Prostate gland (tissue), 2 donors: ENCODE measurements around the gene AOPEP.

Experiments
- POLR2A ChIP-seq: fragments of 450-650 bp; IDR thresholded peaks from one replicate; pipeline ENCODE4 v1.6.1; 2016; ENCODE audit warnings: antibody characterized with exemption, mild to moderate bottlenecking
- POLR2AphosphoS5 ChIP-seq: sonication (generic); formaldehyde crosslinking; IDR thresholded peaks from one replicate; pipeline ENCODE4 v1.6.1; 2017; ENCODE audit warnings: antibody characterized with exemption
- TF ChIP-seq, protein P1 (sequence below), 4 experiments: fragments of 200-600 bp in 2 of 4; fragments of 450-650 bp in 2 of 4; sonication (generic) in 2 of 4; IDR thresholded peaks; 1 replicate in 3 of 4; 2 replicates in 1 of 4; pipeline ENCODE4 v1.5.1; 2016 to 2019; ENCODE audit warnings: antibody characterized with exemption in 4 of 4, mild to moderate bottlenecking in 2 of 4, moderate library complexity in 2 of 4

DNA sequence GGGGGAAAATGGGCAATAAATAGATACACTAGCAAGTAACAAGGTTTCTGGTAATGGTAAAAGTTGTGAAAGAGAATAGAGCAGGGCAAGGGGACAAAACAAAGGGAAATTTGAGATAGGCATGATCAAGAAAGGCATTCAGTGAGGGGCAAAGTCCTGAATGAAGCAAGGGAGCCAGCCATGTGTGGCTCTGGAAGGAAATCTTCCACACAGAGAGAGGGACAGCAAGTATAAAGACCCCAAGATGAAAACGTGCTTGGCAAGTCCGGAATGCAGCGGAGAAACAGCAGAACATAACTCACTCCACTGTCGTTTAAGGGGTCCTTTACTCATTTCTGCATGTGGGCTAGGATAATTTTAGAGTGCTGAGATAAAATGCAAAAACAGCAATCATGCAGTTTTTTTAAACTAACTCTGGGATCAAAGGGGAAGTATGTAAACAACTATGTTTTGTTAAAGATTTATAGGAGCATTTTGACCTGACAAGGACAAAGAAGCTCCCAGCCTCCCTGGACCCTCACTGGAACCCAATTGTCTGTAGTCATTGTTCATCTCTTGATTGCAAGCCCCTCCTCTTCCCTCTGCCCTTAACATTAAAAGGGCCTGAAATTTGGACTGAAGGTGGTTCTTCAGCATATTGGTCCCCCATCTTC is 22.9 kb upstream of the AOPEP start:
- TF ChIP-seq POLR2AphosphoS5, result no peak
- TF ChIP-seq, protein P1, sequence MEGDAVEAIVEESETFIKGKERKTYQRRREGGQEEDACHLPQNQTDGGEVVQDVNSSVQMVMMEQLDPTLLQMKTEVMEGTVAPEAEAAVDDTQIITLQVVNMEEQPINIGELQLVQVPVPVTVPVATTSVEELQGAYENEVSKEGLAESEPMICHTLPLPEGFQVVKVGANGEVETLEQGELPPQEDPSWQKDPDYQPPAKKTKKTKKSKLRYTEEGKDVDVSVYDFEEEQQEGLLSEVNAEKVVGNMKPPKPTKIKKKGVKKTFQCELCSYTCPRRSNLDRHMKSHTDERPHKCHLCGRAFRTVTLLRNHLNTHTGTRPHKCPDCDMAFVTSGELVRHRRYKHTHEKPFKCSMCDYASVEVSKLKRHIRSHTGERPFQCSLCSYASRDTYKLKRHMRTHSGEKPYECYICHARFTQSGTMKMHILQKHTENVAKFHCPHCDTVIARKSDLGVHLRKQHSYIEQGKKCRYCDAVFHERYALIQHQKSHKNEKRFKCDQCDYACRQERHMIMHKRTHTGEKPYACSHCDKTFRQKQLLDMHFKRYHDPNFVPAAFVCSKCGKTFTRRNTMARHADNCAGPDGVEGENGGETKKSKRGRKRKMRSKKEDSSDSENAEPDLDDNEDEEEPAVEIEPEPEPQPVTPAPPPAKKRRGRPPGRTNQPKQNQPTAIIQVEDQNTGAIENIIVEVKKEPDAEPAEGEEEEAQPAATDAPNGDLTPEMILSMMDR (IDR thresholded peaks at IDR 0.05), result no peak
- TF ChIP-seq POLR2A, result no peak
